ENCODE data around the gene ATP5F1E.

DNA sequence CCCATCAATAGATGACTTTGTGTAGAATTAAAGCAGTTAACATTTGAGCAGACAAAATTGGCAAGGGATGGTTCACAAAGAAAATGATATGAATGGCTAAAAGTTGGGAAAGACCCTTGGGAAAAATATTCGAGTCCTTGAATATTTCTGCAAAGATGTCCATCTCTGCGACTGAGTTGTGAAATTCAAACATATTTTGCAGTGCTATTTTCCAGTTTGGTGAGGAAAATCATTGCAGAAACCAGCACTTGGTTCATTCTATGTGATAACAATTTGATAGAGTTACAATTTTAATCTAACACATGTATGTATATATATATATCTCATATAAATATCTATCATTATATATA, 16.5 kb upstream of the ATP5F1E start:
- no peak for TF ChIP-seq CTCF (IDR thresholded peaks at IDR 0.05)
- TF ChIP-seq POLR2A (IDR thresholded peaks at IDR 0.05), result no peak

All from esophagus squamous epithelium (tissue), 4 donors.